ENCODE measurements around the gene MRPL32.

MRPL32 gene

DNA sequence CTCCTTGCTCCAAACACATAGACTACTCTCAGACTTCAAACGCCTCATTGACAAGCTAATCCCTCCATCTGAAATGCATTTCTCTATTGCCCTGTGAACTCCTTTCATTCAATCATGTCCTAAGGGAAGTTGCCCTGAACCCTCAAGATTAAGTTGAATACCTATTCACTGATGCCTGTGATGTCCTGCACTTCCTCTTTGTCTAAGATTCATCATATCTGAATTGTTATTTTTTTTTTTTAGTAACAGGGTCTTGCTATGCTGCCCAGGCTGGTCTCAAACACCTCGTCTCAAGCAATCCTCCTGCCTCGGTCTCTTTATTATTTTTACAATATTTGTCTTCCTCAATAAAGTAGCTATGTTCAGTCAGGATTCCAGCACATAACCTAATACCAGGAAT, 3.4 kb upstream of the MRPL32 start:
- peak; percentile 31 for DNase-seq

DNA sequence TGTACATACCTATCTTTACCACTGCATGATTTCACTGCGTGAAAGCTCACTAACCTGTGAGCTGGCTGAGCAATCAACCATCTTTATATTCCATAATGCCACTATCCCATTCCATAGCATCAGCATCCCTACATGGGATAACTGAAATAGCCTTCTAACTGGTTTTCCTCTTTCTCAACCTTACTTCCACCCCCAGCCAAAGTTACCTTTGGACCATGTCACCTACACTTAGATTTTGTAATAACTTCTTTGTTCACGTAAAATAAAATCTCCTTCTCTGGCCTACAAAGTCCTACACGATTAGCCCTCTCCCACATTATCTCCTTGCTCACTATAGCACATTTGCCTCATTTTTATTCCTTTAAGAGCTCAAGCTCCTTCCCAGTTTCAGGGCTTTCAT, 2.7 kb upstream of the MRPL32 start:
- no peak for DNase-seq

DNA sequence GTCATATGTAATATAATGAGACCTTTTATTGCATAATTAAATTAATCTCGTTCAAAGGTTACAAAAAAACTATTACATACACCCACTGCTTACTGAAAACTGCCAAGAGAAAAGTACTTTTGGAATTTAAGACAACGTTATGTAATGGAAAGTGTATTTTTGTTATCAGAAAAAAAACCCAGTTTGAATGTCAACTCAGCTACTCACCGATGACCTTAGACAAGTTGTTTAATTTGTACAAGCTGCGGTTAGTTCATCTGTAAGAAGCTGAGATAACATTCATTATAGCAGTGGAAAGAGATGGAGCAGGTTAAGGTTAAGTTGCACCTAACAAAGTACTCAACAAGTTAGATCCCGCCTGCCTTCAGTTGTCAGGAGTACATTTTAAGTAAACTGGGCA, 1.3 kb upstream of the MRPL32 start:
- DNase-seq, result no peak

DNA sequence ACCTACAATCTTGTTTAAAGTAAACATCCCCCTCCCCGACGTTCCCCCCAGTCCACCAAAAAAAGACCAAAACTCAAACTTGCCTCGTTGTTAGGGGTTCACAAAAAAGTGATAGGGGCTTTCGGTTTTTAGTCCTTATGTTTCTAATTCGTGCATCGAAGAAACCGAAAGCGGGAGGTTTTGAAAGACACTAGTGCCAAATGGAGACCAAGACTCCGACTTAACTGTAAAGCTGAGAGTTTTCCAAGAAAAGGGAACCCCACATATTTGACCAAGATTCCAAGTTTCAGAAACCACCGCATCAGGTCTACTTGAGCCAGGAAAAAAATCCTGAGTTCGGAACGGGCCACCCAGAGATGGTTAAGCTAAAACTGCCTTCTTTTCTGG, 736 bp upstream of the MRPL32 start:
- no peak for DNase-seq

DNA sequence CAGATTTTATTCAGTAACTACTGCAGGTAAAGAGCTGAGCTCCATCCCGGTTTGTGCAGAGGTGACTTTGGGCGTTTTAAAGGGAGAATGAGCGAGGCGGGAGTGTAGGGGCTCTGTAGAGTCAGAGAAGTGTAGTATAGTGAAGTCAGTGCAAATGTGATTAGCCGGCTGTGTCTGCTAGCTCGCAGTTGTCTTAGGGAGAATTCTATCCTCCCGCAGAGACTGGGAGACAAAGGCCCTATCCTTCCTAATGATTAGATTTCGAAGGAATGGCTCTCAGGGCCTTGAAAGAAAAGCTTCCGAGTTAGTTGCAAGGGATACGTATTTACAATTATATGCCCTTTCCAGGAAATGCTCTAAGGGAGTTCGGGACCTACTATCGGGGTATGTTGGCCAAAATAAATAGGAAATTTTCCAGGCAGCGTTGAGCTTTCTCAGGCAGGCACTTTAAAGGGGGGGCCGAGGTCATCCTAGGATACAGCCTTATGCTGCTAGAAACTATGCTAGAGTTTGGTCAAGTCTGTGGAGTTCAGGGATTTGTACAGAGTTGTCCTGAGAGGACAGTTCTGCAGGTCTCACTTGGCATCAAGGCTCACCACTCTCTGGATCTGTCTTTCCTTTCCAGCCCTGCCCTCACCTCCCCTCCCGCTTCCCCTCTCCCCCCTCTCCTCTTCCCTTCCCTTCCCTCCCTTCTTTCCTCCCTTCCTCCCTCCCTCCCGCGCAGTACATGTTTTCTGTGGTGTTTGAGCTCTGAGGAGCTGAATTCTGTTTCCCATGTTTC, 825 bp downstream of the MRPL32 start:
- no peak for DNase-seq

DNA sequence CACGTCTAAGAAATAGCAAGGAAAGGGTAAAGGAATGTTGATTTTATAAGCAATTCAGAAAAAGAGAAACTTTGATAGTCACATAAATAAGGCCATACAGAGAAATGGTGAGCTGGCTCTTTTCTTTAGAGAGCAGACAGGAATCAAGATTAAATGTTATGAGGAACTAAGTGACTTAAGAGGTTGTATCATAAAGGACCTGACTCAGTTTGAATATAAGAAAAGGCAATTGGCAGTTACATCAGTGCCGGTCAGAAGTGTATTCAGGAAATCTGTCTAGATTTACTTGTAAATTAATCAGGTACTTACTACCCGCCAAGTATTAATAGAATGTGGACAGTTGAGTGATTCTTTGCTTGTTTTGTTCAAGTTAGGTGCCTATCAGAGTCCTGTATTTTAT, 2.1 kb downstream of the MRPL32 start:
- DNase-seq, result no peak

DNA sequence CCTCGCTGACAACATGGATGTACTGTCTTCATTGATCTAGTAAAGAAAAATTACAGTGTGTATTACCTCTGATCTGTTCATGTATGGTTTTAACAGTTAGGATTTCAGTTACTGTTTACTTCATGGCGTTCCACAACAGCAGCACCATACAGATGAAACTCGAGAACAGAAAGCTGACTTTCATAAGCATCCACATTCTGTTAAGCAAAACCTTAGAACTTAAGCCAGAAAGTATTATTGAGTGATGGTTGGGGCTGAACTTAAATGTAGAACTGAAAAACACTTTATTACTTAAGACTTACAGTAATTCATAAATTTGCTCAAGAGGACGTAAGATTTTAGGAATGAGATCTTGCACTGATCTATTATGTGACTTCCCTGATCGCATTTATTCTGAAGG, 3.7 kb downstream of the MRPL32 start:
- DNase-seq, result no peak

DNA sequence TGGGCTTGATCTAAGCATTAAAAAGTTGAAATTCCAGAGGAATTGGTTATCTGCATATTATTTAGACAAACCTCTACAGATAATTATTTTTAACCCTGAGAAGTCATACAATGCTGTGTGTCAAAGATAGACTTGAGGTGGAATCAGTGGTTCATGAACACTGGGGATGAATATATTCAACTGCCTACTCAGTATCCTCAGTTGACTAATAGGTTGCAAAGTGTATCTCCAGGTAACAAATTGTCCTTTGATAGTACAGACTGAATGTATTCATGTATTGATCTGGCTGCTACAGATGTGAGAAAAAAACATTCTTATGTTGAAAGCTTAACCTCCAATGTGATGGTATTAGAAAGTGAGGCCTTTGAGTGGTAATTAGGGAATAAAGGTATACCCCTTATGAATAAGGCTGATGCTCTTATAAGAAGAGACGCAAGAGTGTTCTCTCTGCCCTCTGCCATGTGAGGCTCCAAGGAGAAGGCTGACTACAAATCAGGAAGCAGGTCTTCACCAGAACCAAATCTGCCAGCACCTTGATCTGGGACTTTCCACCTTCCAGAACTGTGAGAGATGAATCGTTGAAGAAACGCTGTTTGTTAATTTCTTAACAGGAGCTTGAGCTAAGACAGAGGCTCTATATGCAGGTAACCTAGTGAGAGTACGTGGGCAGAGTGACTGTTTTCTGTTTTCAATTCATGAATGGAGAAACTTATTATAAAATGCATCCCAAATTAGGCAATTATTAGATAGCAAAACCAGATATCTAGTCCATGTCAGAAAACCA, 7.5 kb downstream of the MRPL32 start:
- no peak for DNase-seq

DNA sequence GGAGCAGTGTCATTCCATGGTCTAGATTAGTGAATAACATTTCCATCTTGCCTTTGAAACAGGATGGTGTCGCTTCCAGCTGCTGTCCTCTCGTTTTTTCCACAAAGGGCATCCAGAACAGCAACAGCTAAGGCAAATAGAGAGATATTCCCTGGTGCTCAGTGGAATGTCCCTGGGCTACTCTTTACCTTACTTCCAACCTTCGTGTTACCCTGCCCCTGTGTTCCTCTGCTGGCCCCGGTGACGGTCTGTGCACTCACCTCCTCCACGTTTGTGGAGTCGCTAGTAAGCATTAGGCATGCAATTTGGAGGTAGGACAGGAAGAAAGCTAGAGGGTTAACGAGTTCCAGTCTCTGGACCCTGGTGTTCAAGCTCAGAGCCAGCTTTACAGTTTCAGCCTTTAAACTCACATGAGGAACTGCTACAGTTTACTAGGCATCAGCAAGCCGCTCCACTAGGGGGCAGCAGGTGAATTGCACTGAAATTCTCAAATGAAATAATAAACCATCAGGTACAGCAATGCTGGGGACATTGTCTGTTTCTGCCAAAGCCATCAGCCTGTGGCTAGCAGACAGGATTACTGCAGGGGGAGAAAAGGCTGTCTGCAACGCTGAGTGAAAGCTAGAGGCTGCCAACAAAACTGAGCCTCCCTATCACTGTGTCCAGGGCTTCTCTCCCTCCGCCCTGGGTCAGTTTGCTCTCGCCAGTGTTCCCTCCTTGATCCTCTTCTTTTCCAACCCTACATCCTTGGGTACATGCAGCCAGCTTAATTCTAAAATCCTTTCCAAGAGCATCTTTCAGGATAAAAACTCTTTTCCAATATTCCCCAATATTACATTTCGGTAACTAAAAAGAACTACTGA, 9.0 kb downstream of the MRPL32 start:
- DNase-seq, result peak; percentile 29

DNA sequence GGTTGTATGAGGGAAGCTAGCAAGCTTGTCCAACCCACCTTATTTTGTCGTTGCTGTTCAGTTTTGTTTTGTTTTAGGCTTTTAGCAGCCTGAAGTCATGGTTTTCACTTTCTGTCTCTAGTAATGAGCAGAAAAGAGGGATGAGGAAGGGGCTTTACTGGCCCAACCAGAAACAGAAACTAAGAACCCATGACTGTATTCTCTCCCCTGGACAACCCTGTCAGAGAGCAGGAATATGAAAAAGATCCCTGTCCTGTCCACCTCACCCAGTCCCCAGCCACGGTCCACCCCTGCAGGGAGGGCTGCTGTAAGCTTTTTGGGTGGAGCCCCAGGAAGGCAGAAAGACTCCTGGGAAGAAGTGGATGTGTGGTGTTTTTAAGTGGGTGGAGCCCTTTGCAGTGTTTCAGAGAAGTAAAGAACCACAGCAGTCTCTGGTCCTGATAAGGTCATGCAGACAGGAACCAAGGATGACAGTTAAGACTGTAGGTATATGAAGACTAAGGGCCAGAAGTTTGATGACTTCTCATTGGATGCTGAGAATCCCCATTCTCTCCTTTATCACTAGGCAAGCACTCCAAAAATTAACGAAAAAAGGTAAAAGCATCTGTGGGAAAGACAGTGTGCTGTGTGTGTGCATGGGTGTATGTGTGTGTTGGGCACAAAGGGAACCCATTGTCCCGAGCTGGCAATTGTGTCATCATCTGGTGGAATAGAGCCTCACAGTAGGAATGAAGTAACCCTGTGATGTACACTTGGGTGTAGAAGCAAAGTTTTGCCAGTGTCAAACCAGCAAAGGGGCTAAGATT, 13.8 kb downstream of the MRPL32 start:
- no peak for DNase-seq

DNA sequence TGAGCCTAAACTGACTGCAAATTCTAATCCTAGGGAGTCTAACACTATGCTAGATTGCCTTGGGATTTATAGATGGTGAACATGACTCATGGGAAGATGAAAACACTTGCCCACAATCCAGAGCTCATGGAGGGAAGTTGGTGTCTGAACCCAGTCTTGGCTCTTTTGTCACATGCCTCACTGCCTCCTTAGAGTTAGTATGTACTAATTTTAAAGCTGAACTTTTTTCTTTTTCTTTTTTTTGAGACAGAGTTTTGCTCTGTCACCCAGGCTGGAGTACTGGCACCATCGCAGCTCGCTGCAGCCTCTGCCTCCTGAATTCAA, 14.4 kb downstream of the MRPL32 start:
- no peak for DNase-seq

DNA sequence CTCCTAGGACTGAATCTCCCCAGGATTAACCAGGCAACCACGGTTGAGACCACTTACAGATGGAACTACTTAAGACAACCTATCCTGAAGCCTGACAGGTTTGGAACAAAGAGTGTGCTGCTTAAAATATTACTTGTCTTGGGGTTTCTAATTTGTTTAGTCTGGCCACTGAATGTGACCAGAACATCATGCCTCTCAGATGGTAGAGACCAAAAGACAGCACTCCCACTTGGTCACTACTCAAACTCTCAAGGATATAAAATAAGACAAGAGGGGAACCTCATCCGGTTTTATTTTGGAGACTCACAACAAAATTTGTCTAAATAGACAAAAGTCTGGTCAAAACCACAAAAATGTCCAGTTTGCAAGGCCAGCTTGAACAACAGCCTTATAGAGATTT, 15.3 kb downstream of the MRPL32 start:
- no peak for DNase-seq

DNA sequence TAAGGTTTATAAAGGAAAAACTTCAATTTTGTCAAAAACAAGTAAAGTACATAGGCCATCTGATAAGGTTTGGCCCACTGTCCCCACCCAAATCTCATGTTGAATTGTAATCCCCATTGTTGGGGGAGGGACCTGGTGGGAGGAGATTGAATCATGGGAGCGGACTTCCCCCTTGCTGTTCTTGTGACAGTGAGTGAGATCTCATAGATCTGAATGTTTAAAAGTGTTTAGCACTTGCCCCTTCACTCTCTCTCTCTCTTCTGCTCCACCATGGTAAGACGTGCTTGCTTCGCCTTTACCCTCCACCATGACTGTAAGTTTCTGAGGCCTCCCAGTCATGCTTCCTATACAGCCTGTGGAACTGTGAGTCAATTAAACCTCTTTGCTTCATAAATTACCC, 18.2 kb downstream of the MRPL32 start:
- DNase-seq, result no peak

DNA sequence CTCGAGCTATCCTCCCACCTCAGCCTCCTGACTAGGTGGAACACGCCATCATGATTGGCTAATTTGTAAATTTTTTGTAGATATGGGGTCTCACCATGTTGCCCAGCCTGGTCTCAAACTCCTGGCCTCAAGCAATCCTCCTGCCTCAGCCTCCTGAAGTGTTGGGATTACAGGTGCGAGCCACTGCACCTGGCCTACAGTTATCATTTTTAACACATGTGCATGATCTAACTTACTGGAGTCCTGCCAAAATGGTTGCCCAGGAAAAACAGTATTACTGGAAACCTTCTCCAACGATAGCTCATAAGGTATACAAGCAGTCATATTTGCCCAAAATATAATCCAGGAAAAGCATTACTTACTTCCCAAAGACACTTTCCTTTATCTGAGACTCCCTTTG, 20.2 kb downstream of the MRPL32 start:
- no peak for DNase-seq

DNA sequence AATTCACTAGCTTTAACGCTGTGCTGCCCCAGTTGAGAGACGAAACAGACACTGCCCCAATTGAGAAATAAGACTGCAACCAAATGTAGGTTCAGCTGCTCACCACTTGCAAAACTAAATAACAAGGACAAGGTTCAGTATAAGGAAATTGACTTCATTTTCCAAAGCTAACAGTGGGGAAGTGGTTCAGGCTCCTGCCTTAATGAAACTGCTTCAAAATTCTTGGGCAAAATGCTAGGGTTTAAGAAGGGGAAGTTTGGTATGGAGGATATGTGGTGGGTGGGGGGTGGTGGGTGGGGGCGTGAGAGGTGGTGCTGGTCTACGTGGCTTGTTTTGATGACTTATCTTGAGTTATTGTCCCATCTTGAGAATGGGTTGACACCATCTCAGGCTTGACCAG, 21.8 kb downstream of the MRPL32 start:
- DNase-seq, result no peak

DNA sequence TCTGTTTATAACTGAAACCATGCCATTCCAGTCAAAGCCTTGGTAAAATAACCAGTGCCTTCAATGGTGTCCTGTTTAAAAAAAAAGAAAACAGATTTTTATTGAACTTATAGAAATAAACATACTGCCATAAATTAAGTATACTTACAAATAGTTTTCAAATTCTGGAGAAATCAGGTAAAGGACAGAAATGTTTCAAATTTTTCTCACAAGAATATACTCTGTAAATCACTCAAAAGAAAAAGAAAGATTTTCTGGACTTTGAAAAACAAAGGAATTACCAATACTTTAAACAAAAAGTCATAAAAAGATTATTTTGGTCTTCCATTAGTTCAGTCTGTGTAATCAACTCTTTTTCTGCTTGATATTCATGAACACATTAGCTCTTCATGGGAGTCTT, 23.9 kb downstream of the MRPL32 start:
- DNase-seq, result no peak

DNA sequence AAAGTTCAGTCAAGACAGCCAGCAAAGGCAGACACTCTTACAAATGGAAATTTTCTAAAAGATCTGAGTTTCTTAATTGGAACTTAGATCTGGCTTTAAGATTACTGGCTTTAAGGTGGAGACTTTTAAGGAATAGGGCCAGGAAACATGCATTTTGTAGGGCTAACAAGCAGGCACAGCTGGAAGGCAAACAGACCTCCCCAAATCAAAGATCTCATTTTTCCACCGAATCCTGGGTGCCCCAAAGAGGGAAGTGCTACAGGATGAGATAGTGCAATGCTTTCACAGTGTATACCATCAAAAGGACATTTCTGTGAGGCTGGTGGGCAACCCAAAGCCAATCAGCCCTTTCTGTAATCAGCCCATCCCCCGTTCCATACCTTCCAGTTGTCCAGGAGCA, 27.4 kb downstream of the MRPL32 start:
- DNase-seq, result no peak

DNA sequence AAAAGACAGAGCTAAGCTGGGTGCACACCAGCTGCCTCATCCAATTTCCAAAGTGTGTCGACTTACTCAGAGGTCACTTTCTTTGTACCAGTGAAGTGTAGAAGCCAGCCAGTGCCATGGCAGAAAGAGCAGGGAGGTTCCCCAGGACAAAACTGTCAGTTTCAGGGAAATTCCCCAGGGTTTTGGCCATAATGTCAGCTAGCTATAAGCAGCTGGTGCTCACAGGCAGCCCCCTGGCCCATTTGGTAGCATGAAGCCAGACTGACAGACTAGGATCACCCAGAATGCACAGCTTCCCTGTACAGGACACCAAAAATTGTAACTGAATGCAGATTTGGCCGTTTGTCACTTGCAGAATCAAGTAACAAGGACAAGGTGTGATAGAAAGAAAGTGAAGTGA, 28.6 kb downstream of the MRPL32 start:
- no peak for DNase-seq

DNA sequence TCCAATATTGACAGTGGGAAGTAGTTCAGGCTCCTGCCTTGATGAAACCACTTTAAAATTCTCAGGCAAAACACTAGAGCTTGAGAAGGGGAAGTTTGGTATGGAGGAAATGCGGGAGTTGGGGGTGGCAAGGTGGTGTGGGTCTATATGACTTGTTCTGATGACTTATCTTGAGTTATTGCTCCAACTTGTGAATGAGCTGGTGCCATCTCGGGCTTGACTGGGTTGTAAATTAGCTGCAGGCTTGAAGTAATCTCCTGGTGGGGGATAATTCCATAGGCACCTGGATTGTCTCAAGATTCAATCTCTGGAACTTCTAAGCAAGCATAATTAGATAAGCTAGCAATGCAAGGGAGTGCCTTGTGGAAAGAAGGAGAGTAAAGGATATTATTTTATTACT, 29.0 kb downstream of the MRPL32 start:
- no peak for DNase-seq

DNA sequence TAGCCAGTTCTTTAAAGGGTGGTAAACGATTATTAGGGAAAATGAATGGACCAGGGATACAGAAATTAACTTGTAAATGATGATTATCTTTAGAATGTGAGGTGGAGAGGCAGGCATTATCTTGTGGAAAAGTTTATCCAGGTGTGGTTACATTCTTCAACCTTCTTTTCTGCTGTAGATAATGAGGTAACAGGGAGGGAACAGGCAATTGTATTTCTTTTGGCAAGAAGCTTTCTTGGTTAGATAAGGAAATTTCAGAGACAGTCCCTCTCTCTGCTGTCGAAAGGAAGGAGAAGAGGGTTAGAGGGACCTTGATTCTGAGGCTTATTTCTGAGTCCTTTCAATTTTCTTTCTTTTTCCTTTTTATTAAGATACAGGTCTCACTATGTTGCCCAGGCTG, 32.1 kb downstream of the MRPL32 start:
- DNase-seq, result no peak

DNA sequence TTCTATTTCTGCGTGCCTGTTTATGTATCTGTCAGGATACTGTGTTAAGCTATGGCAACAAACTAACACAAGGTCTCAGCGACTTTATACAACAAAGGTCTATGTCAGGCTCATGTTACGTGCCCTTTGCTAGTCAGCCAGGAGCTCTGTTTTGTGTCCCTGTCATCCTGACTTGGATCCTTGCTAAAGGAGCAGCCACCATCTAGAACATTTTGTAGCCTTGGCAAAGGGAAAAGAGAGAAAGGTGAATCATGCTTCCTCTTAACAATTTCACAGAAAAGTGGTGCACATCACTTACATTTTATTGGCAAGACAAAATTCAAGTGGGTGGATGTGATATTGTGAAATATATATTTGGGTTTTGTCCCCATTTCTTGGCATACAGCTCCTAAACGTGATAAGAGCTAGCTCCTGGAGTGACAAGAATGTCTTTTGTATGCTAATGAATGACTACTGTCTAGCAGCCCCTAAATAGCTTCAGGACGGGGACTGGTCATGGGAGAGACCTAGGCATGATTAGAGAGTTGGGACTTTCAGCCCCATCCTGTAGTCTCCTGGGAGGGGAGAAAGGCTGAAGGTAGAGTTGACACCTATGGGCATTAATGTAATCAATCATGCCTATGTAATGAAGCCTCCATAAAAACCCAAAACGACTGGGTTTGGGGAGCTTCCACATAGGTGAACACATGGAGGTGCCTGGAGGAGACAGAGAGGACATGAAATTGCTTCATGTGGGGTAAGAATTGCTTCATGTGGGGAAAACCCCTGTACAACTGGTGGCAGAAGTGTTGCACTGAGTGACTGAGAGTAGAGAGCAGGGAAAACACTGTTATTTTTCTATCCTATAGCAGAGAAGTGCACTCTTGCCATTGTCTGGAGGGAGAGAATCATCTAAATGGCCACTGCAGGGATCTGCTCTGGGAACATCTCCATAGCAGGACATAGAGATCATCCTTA, 33.0 kb downstream of the MRPL32 start:
- DNase-seq, result no peak

DNA sequence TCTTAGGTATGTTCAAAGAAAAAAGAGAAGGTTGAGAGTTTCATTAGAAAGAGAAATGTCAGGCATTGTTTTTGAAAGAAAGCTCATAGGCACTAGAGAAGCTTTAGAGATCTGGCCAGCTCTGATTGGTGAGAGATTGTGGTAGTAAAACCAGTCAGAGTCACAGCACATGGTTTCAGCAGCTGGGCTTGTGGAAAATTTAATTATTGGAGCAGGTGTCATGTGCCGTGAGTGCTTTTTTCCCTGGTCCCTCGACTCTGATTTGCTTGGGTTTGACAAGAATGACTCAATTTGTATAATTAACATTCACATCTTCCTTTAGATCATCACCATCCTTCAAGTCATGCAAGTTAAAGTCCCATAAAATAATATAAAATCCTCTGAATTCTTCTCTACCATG, 35.2 kb downstream of the MRPL32 start:
- no peak for DNase-seq

Data from GF-D8 (cell line).